Peyer's patch (tissue), 4 donors: ENCODE data around the gene MIS18BP1. TPM values are rescaled to one million over a fixed set of nuclear protein-coding genes. Genes with fewer than 3 reads are reported as not detected.

ENCODE experiments used
- DNase-seq, 3 donors: peaks; one replicate each; pipeline ENCODE4 v3.0.0-alpha.2; 2017 to 2019
- H3K27ac ChIP-seq, 4 donors: fragments of 200-600 bp; sonication (generic); one replicate each; pipeline ENCODE4 v1.5.1; 2016 to 2019
- H3K27me3 ChIP-seq, 2 donors: fragments of 200-600 bp; sonication (generic); one replicate each; pipeline ENCODE4 v1.5.1; 2019
- H3K36me3 ChIP-seq, 3 donors: fragments of 200-600 bp; sonication (generic); one replicate each; pipeline ENCODE4 v1.5.1; 2016 to 2019
- H3K4me1 ChIP-seq, 4 donors: fragments of 200-600 bp; sonication (generic); one replicate each; pipeline ENCODE4 v1.5.1; 2016 to 2019
- H3K4me3 ChIP-seq, 4 donors: fragments of 200-600 bp; sonication (generic); 1 replicate in 3 of 4; 2 replicates in 1 of 4; pipeline ENCODE4 v1.5.1; 2016 to 2019; ENCODE audit warnings: mild to moderate bottlenecking in 1 of 4
- H3K9me3 ChIP-seq, 4 donors: fragments of 200-600 bp; sonication (generic); one replicate each; pipeline ENCODE4 v1.5.1; 2016 to 2019; ENCODE audit warnings: mild to moderate bottlenecking in 1 of 4
- CTCF ChIP-seq, 6 experiments: fragments of 450-650 bp in 4 of 6; fragments of 200-600 bp in 2 of 6; sonication (generic) in 1 of 6; IDR thresholded peaks; one replicate each; pipeline ENCODE4 v1.5.1; 2017 to 2019; ENCODE audit warnings: antibody characterized with exemption in 6 of 6, mild to moderate bottlenecking in 3 of 6, moderate library complexity in 1 of 6
- POLR2A ChIP-seq, 2 donors: fragments of 450-650 bp; IDR thresholded peaks; one replicate each; pipeline ENCODE4 v1.5.1; 2017; ENCODE audit warnings: antibody characterized with exemption in 2 of 2, mild to moderate bottlenecking in 2 of 2, moderate library complexity in 2 of 2
- total RNA-seq, 4 donors: library from RNA; depleted of rRNA; stranded (reverse); fragments of >200 nt; gene quantifications; one replicate each; pipeline ENCODE4 v1.1.0, GENCODE V29; 2016

MIS18BP1 gene
- total RNA-seq, 4 donors from 2014 or later: 21.9 to 80.9 (median 26.4) TPM

- Histone ChIP-seq H3K4me3 (no peak overlapping the region), H3K27me3 (no peaks in the 10 kb centered on the region), H3K36me3 (no peaks in the 10 kb centered on the region), H3K9me3 (no peaks in the 10 kb centered on the region), H3K27ac (no peak overlapping the region), H3K4me1 (no peaks in the 10 kb centered on the region)
- TF ChIP-seq CTCF (IDR thresholded peaks at IDR 0.05) (no peak), POLR2A (IDR thresholded peaks at IDR 0.05) (no peak)
- no peak for DNase-seq
Measured at GRCh38 chr14:45271858-45272537, 19.0 kb upstream of the MIS18BP1 start.

DNA sequence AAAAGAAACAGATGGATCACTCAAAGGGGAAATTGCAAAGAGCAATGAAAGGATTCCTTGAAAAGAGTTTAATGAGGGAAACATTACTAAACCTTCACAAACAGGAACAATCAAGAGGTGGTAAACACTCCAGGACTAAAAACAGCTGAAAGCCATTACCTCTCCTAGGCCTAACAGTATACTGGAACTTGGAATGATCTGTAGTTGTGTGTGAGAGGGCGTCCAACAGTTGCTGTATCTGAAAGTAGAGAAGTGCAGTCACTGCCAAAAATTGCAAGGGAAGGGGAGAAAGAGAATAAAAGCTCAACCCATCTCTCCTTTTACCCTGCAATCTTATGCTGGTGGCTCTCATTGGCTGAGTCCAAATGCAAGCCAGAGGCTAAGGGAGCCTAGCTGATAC, 17.0 kb upstream of the MIS18BP1 start:
- Histone ChIP-seq H3K4me1 (no peaks in the 10 kb centered on the region), H3K9me3 (no peaks in the 10 kb centered on the region)
- TF ChIP-seq POLR2A (IDR thresholded peaks at IDR 0.05) (no peak), CTCF (IDR thresholded peaks at IDR 0.05) (no peak)

GRCh38 chr14:45267071-45267470, 14.1 kb upstream of the MIS18BP1 start:
- no peak overlapping the region for H3K27ac ChIP-seq
- TF ChIP-seq POLR2A (IDR thresholded peaks at IDR 0.05): no peak
- TF ChIP-seq CTCF (IDR thresholded peaks at IDR 0.05): no peak
- H3K9me3 ChIP-seq: no peaks in the 10 kb centered on the region
- H3K4me1 ChIP-seq: no peaks in the 10 kb centered on the region
- no peak overlapping the region for H3K4me3 ChIP-seq
- H3K27me3 ChIP-seq: no peaks in the 10 kb centered on the region
- no peak for DNase-seq
- H3K36me3 ChIP-seq: no peaks in the 10 kb centered on the region

More for the DNA sequence above, 17.0 kb upstream of the MIS18BP1 start:
- H3K27me3 ChIP-seq: no peaks in the 10 kb centered on the region
- no peak for DNase-seq
- H3K4me3 ChIP-seq: no peak overlapping the region
- no peak overlapping the region for H3K27ac ChIP-seq
- no peaks in the 10 kb centered on the region for H3K36me3 ChIP-seq

GRCh38 chr14:45262637-45263036, 9.6 kb upstream of the MIS18BP1 start:
- no peak overlapping the region for H3K4me3 ChIP-seq
- H3K9me3 ChIP-seq: peaks cover 0 to 11% (median 0%) of the 10 kb centered on the region in 4 donors
- TF ChIP-seq POLR2A (IDR thresholded peaks at IDR 0.05) (no peak), CTCF (IDR thresholded peaks at IDR 0.05) (no peak)
- DNase-seq: no peak
- H3K4me1 ChIP-seq: no peaks in the 10 kb centered on the region
- no peak overlapping the region for H3K27ac ChIP-seq
- no peaks in the 10 kb centered on the region for H3K27me3 ChIP-seq
- H3K36me3 ChIP-seq: no peaks in the 10 kb centered on the region

DNA sequence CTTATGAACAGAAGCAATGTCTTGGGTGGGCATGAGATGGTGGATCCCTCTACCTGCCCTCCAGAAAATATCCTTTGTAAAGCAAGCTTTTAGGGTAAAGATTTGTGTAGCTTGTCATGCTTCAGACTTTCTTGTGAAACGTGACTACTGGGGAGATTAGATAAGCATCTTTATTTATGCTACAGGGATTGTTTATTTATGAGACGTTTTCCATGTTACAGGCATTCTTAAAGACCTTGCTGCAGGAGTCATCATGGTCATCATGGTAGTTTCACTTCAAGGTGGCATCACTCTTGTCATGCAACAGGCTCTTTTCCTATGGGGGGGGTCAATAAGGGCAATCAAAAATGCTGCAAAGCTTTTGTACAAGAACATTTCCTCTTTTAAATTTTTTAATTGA, 8.2 kb upstream of the MIS18BP1 start:
- H3K9me3 ChIP-seq: peaks cover 0 to 11% (median 0%) of the 10 kb centered on the region in 4 donors
- H3K27ac ChIP-seq: no peak overlapping the region
- H3K4me3 ChIP-seq: no peak overlapping the region
- no peaks in the 10 kb centered on the region for H3K4me1 ChIP-seq
- TF ChIP-seq CTCF (IDR thresholded peaks at IDR 0.05) (no peak), POLR2A (IDR thresholded peaks at IDR 0.05) (no peak)
- no peaks in the 10 kb centered on the region for H3K27me3 ChIP-seq
- no peaks in the 10 kb centered on the region for H3K36me3 ChIP-seq
- no peak for DNase-seq
